ENCODE results near the gene KLF9.

Gene KLF9

DNA sequence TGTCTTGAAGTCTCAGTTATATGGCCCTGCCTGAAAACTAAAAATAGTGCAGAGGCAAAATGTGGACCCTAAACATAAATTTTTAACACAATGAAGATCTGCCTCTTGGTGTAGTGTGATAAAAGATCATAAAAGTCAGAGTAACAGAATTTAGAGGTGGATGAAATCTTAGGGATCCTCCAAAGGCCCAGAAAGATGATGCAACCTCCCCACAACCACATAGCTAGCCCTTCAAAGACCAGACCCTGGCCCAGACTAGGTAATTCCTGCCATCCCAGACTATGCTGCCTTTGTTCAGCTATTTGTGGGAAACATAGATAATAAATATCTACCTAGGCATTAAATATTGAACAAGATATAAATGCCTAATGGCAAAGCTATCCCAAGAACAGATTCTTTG, 15.3 kb downstream of the KLF9 start:
- TF ChIP-seq, protein P1, sequence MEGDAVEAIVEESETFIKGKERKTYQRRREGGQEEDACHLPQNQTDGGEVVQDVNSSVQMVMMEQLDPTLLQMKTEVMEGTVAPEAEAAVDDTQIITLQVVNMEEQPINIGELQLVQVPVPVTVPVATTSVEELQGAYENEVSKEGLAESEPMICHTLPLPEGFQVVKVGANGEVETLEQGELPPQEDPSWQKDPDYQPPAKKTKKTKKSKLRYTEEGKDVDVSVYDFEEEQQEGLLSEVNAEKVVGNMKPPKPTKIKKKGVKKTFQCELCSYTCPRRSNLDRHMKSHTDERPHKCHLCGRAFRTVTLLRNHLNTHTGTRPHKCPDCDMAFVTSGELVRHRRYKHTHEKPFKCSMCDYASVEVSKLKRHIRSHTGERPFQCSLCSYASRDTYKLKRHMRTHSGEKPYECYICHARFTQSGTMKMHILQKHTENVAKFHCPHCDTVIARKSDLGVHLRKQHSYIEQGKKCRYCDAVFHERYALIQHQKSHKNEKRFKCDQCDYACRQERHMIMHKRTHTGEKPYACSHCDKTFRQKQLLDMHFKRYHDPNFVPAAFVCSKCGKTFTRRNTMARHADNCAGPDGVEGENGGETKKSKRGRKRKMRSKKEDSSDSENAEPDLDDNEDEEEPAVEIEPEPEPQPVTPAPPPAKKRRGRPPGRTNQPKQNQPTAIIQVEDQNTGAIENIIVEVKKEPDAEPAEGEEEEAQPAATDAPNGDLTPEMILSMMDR (IDR thresholded peaks at IDR 0.05; ENCODE audit: insufficient read depth, low read length, missing control alignments), result no peak
- no peak for DNase-seq (ENCODE audit: low read depth, low spot score)
- CTCF ChIA-PET, result interaction anchor here (0.8 to 2.3 kb wide), 3 partner anchors 9 to 203 kb away, joined by 3 to 9 read pairs (median 9); no protein-coding TSS in a partner anchor
- POLR2A ChIA-PET, result no interaction called here
- H3K4me3 ChIP-seq (ENCODE audit: low read depth, low read length), result no peak overlapping the region

DNA sequence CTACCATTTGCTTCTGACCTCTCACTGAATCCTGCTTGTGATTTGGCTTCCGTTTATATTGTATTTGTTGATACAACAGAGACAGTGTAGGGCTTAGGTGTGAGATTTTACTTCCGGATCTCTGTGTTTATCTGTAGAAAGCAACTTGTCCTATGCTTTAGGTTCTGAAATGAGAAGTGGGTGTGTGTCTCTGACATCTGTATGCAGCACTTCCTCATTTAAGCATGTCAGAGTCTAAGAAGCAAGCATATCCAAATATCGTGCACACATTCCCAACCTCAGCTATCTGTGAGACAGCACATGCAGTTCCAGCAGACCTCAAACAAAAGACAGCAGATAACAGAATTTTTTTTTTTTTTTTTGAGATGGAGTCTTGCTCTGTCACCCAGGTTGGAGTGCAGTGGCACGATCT, 16.3 kb downstream of the KLF9 start:
- ChIA-PET POLR2A (no interaction called here), CTCF (interaction anchor here (2.0 to 2.3 kb wide), 2 partner anchors 8 to 204 kb away, joined by 9 read pairs; no protein-coding TSS in a partner anchor)
- TF ChIP-seq, protein P1 (IDR thresholded peaks at IDR 0.05; ENCODE audit: insufficient read depth, low read length, missing control alignments), result no peak
- no peak overlapping the region for H3K4me3 ChIP-seq (ENCODE audit: low read depth, low read length)
- no peak for DNase-seq (ENCODE audit: low read depth, low spot score)

DNA sequence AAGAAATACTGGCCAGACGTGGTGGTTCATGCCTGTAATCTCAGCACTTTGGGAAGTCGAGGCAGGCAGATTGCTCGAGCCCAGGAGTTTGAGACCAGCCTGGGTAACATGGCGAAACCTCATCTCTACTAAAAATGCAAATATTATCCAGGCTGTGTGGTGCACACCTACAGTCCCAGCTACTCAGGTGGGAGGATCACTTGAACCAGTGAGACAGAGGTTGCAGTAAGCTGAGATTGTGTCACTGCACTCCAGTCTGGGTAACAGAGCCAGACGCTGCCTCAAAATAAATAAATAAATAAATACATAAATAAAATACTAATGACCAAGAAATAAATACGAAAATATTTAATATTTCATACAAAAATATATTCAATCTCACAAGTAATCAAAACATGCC, 18.8 kb downstream of the KLF9 start:
- no peak for DNase-seq (ENCODE audit: low read depth, low spot score)
- POLR2A ChIA-PET, result no interaction called here
- CTCF ChIA-PET, result no interaction called here
- TF ChIP-seq, protein P1 (IDR thresholded peaks at IDR 0.05; ENCODE audit: insufficient read depth, low read length, missing control alignments), result no peak
- H3K4me3 ChIP-seq (ENCODE audit: low read depth, low read length), result no peak overlapping the region

DNA sequence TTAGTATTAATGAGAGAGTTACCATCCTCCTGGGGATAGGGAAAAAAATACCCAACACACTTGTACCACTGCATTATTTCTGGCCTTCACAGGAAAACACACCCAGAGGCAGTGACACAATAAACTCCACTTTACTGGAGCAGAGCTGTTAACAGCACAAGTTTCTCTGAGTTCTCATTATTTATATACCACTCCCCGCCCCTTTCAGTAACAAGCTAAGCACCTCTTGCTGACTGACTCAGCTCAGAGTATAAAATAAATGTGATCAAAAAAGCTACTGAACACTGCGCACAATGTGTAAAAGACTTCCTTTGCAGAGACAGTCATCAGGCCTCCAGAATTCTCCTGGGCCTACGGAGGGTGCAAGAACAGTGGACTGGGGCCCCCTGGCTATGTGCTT, 21.6 kb downstream of the KLF9 start:
- CTCF ChIA-PET, result interaction anchor here (0.8 to 1.6 kb wide), 3 partner anchors 10 to 199 kb away, joined by 3 to 5 read pairs (median 4); no protein-coding TSS in a partner anchor
- no peak overlapping the region for H3K4me3 ChIP-seq (ENCODE audit: low read depth, low read length)
- POLR2A ChIA-PET, result no interaction called here
- TF ChIP-seq, protein P1 (IDR thresholded peaks at IDR 0.05; ENCODE audit: insufficient read depth, low read length, missing control alignments), result no peak
- no peak for DNase-seq (ENCODE audit: low read depth, low spot score)

DNA sequence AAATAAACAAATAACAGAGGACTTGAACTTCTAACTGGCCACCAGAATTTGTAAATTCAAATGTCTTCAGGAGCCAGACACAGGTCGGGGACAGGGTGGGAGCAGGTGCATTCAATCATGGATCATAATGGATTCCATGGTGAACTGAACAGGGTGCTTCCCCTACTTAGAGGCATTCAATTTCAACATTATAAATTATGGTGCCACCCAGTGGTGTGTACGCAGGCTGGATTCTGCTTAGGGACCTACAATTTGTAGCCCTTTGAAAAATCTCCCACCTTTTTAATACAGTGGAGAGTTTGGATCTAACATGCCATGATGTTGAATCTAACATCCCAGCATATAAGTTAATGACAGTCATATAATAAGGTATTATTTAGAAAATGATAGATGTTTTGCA, 22.3 kb downstream of the KLF9 start:
- ChIA-PET CTCF (interaction anchor here (1.1 kb wide), 1 partner anchor 11 kb away, joined by 5 read pairs; no protein-coding TSS in a partner anchor), POLR2A (interaction anchor here (1.1 kb wide), 1 partner anchor 27 kb away, joined by 3 read pairs; no protein-coding TSS in a partner anchor)
- DNase-seq (ENCODE audit: low read depth, low spot score), result no peak
- H3K4me3 ChIP-seq (ENCODE audit: low read depth, low read length), result no peak overlapping the region
- TF ChIP-seq, protein P1 (IDR thresholded peaks at IDR 0.05; ENCODE audit: insufficient read depth, low read length, missing control alignments), result no peak

DNA sequence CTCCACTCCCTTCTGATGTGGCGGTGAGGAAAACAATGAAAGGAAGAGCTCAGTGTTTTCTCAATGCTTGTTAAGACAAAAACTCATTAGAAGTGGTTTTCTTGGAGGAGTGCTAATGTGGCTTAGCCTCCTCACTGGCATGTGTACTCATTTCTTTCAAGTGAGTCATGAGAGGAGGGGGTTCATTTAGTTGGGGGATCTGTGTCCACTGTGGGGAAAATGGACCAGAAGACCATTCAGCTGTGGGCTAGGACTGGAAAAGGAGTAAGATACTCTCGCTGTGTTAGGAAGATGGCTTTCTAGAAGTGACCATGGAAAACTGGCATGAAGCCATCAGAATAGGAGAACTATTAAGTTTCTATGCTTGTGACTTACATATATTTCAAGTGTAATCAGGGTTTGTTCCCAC, 23.5 kb downstream of the KLF9 start:
- TF ChIP-seq, protein P1 (IDR thresholded peaks at IDR 0.05; ENCODE audit: insufficient read depth, low read length, missing control alignments), result no peak
- CTCF ChIA-PET, result interaction anchor here (0.8 to 2.2 kb wide), 6 partner anchors 8 to 211 kb away, joined by 3 to 9 read pairs (median 4); no protein-coding TSS in a partner anchor
- no peak for DNase-seq (ENCODE audit: low read depth, low spot score)
- POLR2A ChIA-PET, result interaction anchor here (1.1 kb wide), 1 partner anchor 28 kb away, joined by 3 read pairs; no protein-coding TSS in a partner anchor
- H3K4me3 ChIP-seq (ENCODE audit: low read depth, low read length), result no peak overlapping the region
